GM12878 (cell line): Measurements from ENCODE around the gene ZDHHC14. TPM values are rescaled to one million over a fixed set of nuclear protein-coding genes. Genes with fewer than 3 reads are reported as not detected.

Experiments
- ATAC-seq: fragments of 200-7000 bp; cut with Tn5 transposase; 3 replicates; pipeline ENCODE4 v1.9.1; 2020; ENCODE audit warnings: mild to moderate bottlenecking, moderate library complexity
- BruUV-seq: library from RNA; stranded (reverse); fragments of 400-500 nt; replicated peaks from 2 replicates; lab custom pipeline; 2021; lab: Mats Ljungman, UMichigan
- CTCF ChIA-PET: fragments of 300-600 bp; sonication (Branson Sonifier 250); formaldehyde crosslinking; extraction: SDS; loops from one replicate; lab custom pipeline; 2021; ENCODE audit warnings: inconsistent platforms; lab: Yijun Ruan, JAX
- POLR2A ChIA-PET: fragments of 350-600 bp; formaldehyde crosslinking; extraction: SDS; loops from one replicate; lab custom pipeline; 2021; ENCODE audit warnings: inconsistent platforms; lab: Charles Lee
- RAD21 ChIA-PET: fragments of 300-600 bp; sonication (Branson Sonifier 250); formaldehyde crosslinking; loops from one replicate; lab custom pipeline; 2023; ENCODE audit warnings: antibody characterized with exemption; ENCODE audit not compliant: unreplicated experiment; lab: Charles Lee
- SMC1A ChIA-PET: fragments of 300-600 bp; sonication (Branson Sonifier 250); formaldehyde crosslinking; loops from one replicate; lab custom pipeline; 2023; ENCODE audit not compliant: unreplicated experiment, uncharacterized antibody; lab: Charles Lee
- DNase-seq: peaks from one replicate; pipeline ENCODE4 v3.0.0-alpha.2; 2011; ENCODE audit warnings: low read depth, low spot score
- FAIRE-seq: peaks from 3 replicates; lab custom pipeline; 2011; peaks lifted over from hg19 to GRCh38; lab: Jason Lieb, UNC
- H2AFZ ChIP-seq: 2 replicates; pipeline ENCODE4 v1.6.0; 2011; ENCODE audit warnings: low read depth, low read length, control low read depth; ENCODE audit not compliant: control insufficient read depth
- H3K27ac ChIP-seq: 2 replicates; pipeline ENCODE4 v1.5.1; 2011; ENCODE audit warnings: control low read depth; ENCODE audit not compliant: control insufficient read depth, insufficient read depth
- H3K27me3 ChIP-seq, 2 experiments: replicated peaks in 1 of 2; 2 replicates each; pipeline versions ENCODE4 v1.6.0 to v1.6.1; 2011; ENCODE audit warnings: low read length in 1 of 2; ENCODE audit not compliant: control insufficient read depth in 2 of 2, insufficient read depth in 2 of 2
- H3K36me3 ChIP-seq, 2 experiments: 2 replicates each; pipeline ENCODE4 v1.5.1; 2011; ENCODE audit warnings: low read length in 1 of 2; ENCODE audit not compliant: control insufficient read depth in 2 of 2, insufficient read depth in 2 of 2
- H3K4me1 ChIP-seq: 2 replicates; pipeline ENCODE4 v1.6.1; 2011; ENCODE audit warnings: mild to moderate bottlenecking, low read length, moderate library complexity, mixed read lengths; ENCODE audit not compliant: control insufficient read depth, insufficient read depth
- H3K4me2 ChIP-seq: 2 replicates; pipeline ENCODE4 v1.6.0; 2011; ENCODE audit warnings: control low read depth; ENCODE audit not compliant: control insufficient read depth, insufficient read depth
- H3K4me3 ChIP-seq: fragments of 200-600 bp; sonication (generic); 2 replicates; pipeline ENCODE4 v1.5.1; 2016
- H3K79me2 ChIP-seq: 2 replicates; pipeline ENCODE4 v1.6.0; 2011; ENCODE audit warnings: low read length; ENCODE audit not compliant: control insufficient read depth, insufficient read depth
- H3K9ac ChIP-seq: 2 replicates; pipeline ENCODE4 v1.8.0; 2011; ENCODE audit warnings: low read length, control low read depth, mixed read lengths; ENCODE audit not compliant: control insufficient read depth, insufficient read depth
- H3K9me3 ChIP-seq: replicated peaks from 3 replicates; pipeline ENCODE4 v1.5.1; 2011; ENCODE audit warnings: mild to moderate bottlenecking, low read length; ENCODE audit not compliant: control insufficient read depth, insufficient read depth
- H4K20me1 ChIP-seq: 2 replicates; pipeline ENCODE4 v1.6.0; 2011; ENCODE audit not compliant: control insufficient read depth, insufficient read depth
- BCL3 ChIP-seq: IDR thresholded peaks from 2 replicates; pipeline ENCODE4 v1.6.1; 2011; ENCODE audit warnings: borderline replicate concordance, low read depth, mild to moderate bottlenecking, moderate library complexity, low read length; ENCODE audit not compliant: insufficient read depth, poor library complexity, severe bottlenecking
- BHLHE40 ChIP-seq, 2 experiments: fragments of 450-650 bp in 1 of 2; IDR thresholded peaks; 2 replicates each; pipeline ENCODE4 v1.6.1; 2011 to 2017; ENCODE audit warnings: low read depth in 2 of 2, borderline replicate concordance in 1 of 2, improper control_type of control experiment in 1 of 2, low read length in 1 of 2, mild to moderate bottlenecking in 1 of 2
- CBX5 ChIP-seq: sonication (generic); IDR thresholded peaks from 2 replicates; pipeline ENCODE4 v1.6.1; 2016; ENCODE audit warnings: low read depth, moderate library complexity, mild to moderate bottlenecking, inconsistent platforms
- ELK1 ChIP-seq: IDR thresholded peaks from 2 replicates; pipeline ENCODE4 v1.6.1; 2012; ENCODE audit warnings: low read depth, low read length, improper control_type of control experiment
- KLF5 ChIP-seq: fragments of 450-650 bp; IDR thresholded peaks from 2 replicates; pipeline ENCODE4 v1.6.1; 2014; ENCODE audit warnings: mild to moderate bottlenecking; ENCODE audit not compliant: partially characterized antibody
- MAX ChIP-seq: IDR thresholded peaks from 2 replicates; pipeline ENCODE4 v1.6.1; 2012; ENCODE audit warnings: low read depth, low read length, improper control_type of control experiment
- MYB ChIP-seq: fragments of 150-350 bp; IDR thresholded peaks from 2 replicates; pipeline ENCODE4 v1.6.1; 2014; ENCODE audit warnings: mild to moderate bottlenecking, low read depth, low read length, borderline replicate concordance
- NFYA ChIP-seq: IDR thresholded peaks from 2 replicates; pipeline ENCODE4 v1.6.1; 2011; ENCODE audit warnings: low read depth, mild to moderate bottlenecking, low read length, improper control_type of control experiment, borderline replicate concordance
- NKRF ChIP-seq: fragments of 450-650 bp; conservative IDR thresholded peaks from 2 replicates; pipeline ENCODE4 v1.6.1; 2017; ENCODE audit warnings: mild to moderate bottlenecking, moderate library complexity
- NR2F1 ChIP-seq: fragments of 450-650 bp; conservative IDR thresholded peaks from 2 replicates; pipeline ENCODE4 v1.6.1; 2017; ENCODE audit warnings: mild to moderate bottlenecking
- PAX8 ChIP-seq: fragments of 450-650 bp; IDR thresholded peaks from 2 replicates; pipeline ENCODE4 v1.6.1; 2017; ENCODE audit warnings: mild to moderate bottlenecking, moderate library complexity
- RUNX3 ChIP-seq: IDR thresholded peaks from 2 replicates; pipeline ENCODE4 v1.6.1; 2012; ENCODE audit warnings: low read length, inconsistent platforms
- SMAD1 ChIP-seq: fragments of 450-650 bp; IDR thresholded peaks from 2 replicates; pipeline ENCODE4 v1.6.1; 2018; ENCODE audit warnings: mild to moderate bottlenecking, low read depth; ENCODE audit not compliant: partially characterized antibody
- TCF7 ChIP-seq: IDR thresholded peaks from 2 replicates; pipeline ENCODE4 v1.6.1; 2014; ENCODE audit warnings: antibody characterized with exemption, borderline replicate concordance
- USF2 ChIP-seq: IDR thresholded peaks from 2 replicates; pipeline ENCODE4 v1.6.1; 2011; ENCODE audit warnings: low read depth, low read length, improper control_type of control experiment, borderline replicate concordance
- WGBS: methylation state at CpG from one replicate; pipeline ENCODE4 v1.1.6; 2016; ENCODE audit warnings: low lambda C conversion rate; ENCODE audit not compliant: insufficient replicate concordance, insufficient coverage; ENCODE audit errors: missing lambda C conversion rate; 5-methylcytosine and 5-hydroxymethylcytosine counted together
- in situ Hi-C: fragments of 300-500 bp; cut with MboI; formaldehyde crosslinking; loops from 9 replicates; pipeline ENCODE4 v1.14.3; 2018; ENCODE audit warnings: mixed read lengths
- intact Hi-C: fragments of 100-400 bp; cut with micrococcal nuclease; formaldehyde crosslinking; loops from one replicate; pipeline ENCODE4 v1.14.2; 2022; ENCODE audit not compliant: unreplicated experiment
- polyA plus RNA-seq, 11 experiments: library from polyadenylated mRNA; depleted of rRNA in 4 of 11; unstranded in 6 of 11; stranded (reverse) in 5 of 11; fragments of >200 nt; fragmentation: Nextera tagmentation in 4 of 11; fragmentation: Illumina TruSeq in 1 of 11; extraction: Ambion mirVana in 4 of 11; extraction: Trizol in 1 of 11; gene quantifications; 1 replicate in 1 of 11; 2 replicates in 10 of 11; pipeline versions ENCODE4 v1.2.1 to v1.2.3, GENCODE V29; 2011 to 2016; ENCODE audit warnings: inconsistent platforms in 2 of 11, missing spikeins in 2 of 11, low read depth in 1 of 11
- total RNA-seq, 4 experiments: library from RNA; depleted of rRNA in 3 of 4; stranded (reverse); fragments of >200 nt in 3 of 4; fragmentation: Illumina TruSeq in 1 of 4; extraction: Trizol in 1 of 4; gene quantifications; 2 replicates each; pipeline versions ENCODE4 v1.2.1 to v1.2.3, GENCODE V29; 2013 to 2021

ZDHHC14 gene
- total and polyA plus RNA-seq, 10 of the 15 experiments (the other 5 are each of a cell fraction or from before 2014, with no cell fraction given): 0.15 to 16.0 (median 0.76) TPM; not detected in 1

DNA sequence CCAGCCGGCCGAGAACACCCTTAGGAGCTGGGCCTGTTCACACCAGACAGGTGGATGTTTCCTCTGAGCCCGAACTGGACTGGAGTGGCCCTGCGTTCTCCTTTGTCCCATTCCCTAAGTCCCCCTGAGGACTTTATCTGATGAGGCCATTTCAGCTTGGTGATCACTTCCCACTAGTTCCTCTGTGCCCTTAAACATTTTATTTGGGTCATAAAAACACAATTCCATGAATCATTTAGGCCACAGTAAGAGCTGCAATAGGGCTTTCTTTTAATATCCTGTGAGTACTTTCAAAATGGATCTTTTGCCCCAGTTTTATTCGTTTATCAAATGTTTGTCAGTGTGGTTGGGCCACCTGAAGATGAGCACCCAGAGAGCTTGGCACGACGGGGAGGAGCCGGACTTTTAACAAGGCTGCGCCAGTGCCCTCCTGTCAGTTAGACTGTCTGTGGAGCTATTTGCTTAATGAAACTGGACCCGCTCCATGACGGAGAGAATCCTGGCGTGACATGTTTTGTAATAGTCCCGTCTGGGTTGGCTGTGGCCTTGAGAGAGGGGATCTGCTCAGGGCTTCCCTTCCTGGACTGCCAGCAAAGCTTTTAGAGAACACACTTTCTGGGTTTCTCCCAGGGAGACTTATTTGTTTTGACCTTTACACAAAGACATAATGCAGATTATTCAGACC is 53.5 kb downstream of the ZDHHC14 start:
- in situ Hi-C loops: no loop called here
- no TSS peak for BruUV-seq
- no peaks in the 10 kb centered on the region for H3K4me1 ChIP-seq
- no peaks in the 10 kb centered on the region for H3K79me2 ChIP-seq
- ChIA-PET RAD21 (no interaction called here), POLR2A (no interaction called here), CTCF (interaction anchor here (1.0 to 1.1 kb wide), 2 partner anchors 24 to 50 kb away, joined by 3 read pairs; no protein-coding TSS in a partner anchor), SMC1A (interaction anchor here (0.8 to 1.5 kb wide), 3 partner anchors 9 to 30 kb away, joined by 3 to 5 read pairs (median 4); no protein-coding TSS in a partner anchor)
- H3K27ac ChIP-seq: no peak overlapping the region
- intact Hi-C loops: no loop called here
- FAIRE-seq (no peak), DNase-seq (no peak), ATAC-seq (no peak)
- no peak overlapping the region for H2AFZ ChIP-seq
- no peak overlapping the region for H3K9ac ChIP-seq
- H3K4me2 ChIP-seq: no peak overlapping the region
- no peaks in the 10 kb centered on the region; the same call in 2 of the 3 replicates for H3K9me3 ChIP-seq
- H3K27me3 ChIP-seq: no peaks in the 10 kb centered on the region
- 81% methylated on average over 13 of the region's 13 CpGs for whole genome bisulfite sequencing
- no peaks in the 10 kb centered on the region; a peak in 1 of 4 replicates for H3K36me3 ChIP-seq
- no peak overlapping the region for H3K4me3 ChIP-seq
- H4K20me1 ChIP-seq: no peaks in the 10 kb centered on the region
- no peak for TF ChIP-seq ELK1
- no peak for TF ChIP-seq NKRF
- TF ChIP-seq CBX5: no peak
- no peak for TF ChIP-seq BCL3
- TF ChIP-seq USF2: no peak
- TF ChIP-seq NR2F1: no peak
- no peak for TF ChIP-seq SMAD1
- no peak for TF ChIP-seq KLF5
- TF ChIP-seq BHLHE40 (IDR thresholded peaks at IDR 0.05; ENCODE audit: borderline replicate concordance in 1 of 2, low read depth in 2 of 2, low read length in 1 of 2): no peak
- TF ChIP-seq PAX8: no peak
- TF ChIP-seq MAX: no peak
- TF ChIP-seq MYB: no peak
- no peak for TF ChIP-seq RUNX3
- no peak for TF ChIP-seq NFYA
- TF ChIP-seq TCF7: no peak
